Measurements from ENCODE around the gene IL6ST. TPM values are rescaled to one million over a fixed set of nuclear protein-coding genes. Genes with fewer than 3 reads are reported as not detected.
"Not testable (repeated sequence)": the region's sequence is repeated elsewhere in the genome, so short reads cannot be mapped to it uniquely, and the experiment has no call there.

The IL6ST gene
- total RNA-seq, 2 donors from 2014 or later = 47.8 to 84.0 TPM

- DNase-seq (ENCODE audit: low spot score in 2 of 2) = no peak
- peak in 1 of 2 donors; percentile 2 for ATAC-seq
- Mint-ChIP-seq H3K36me3 (peaks cover 27 to 28% of the 10 kb centered on the region in 2 donors), H3K9me3 (peaks cover 0 to 5% of the 10 kb centered on the region in 2 donors), H3K27ac (peak overlapping the region in 1 of 2 donors; percentile 99)
Measured at GRCh38 chr5:55991768-55992486, 2.8 kb downstream of the IL6ST start.

GRCh38 chr5:55990895-55991294 lies 3.9 kb downstream of the IL6ST start:
- not testable (repeated sequence) for ATAC-seq; H3K9me3 Mint-ChIP-seq; DNase-seq (ENCODE audit: low spot score in 2 of 2)
- Mint-ChIP-seq H3K27ac (peak overlapping the region in 1 of 2 donors; percentile 10), H3K36me3 (peaks cover 27 to 38% of the 10 kb centered on the region in 2 donors)

GRCh38 chr5:55989860-55990259 lies 4.9 kb downstream of the IL6ST start:
- ATAC-seq = no peak
- peak overlapping the region in 1 of 2 donors; percentile 22 for H3K27ac Mint-ChIP-seq
- H3K36me3 Mint-ChIP-seq = peaks cover 27 to 44% of the 10 kb centered on the region in 2 donors
- peaks cover 0 to 5% of the 10 kb centered on the region in 2 donors for H3K9me3 Mint-ChIP-seq
- DNase-seq (ENCODE audit: low spot score in 2 of 2) = no peak

GRCh38 chr5:55988979-55989638 lies 5.7 kb downstream of the IL6ST start:
- H3K36me3 Mint-ChIP-seq = peaks cover 23 to 40% of the 10 kb centered on the region in 2 donors
- H3K27ac Mint-ChIP-seq = peak overlapping the region; percentile 22 to 62
- H3K9me3 Mint-ChIP-seq = peaks cover 0 to 5% of the 10 kb centered on the region in 2 donors
- DNase-seq (ENCODE audit: low spot score in 2 of 2) (no peak), ATAC-seq (no peak)

GRCh38 chr5:55988428-55988827 lies 6.3 kb downstream of the IL6ST start:
- peak overlapping the region in 1 of 2 donors; percentile 56 for H3K27ac Mint-ChIP-seq
- peaks cover 19 to 35% of the 10 kb centered on the region in 2 donors for H3K36me3 Mint-ChIP-seq
- DNase-seq (ENCODE audit: low spot score in 2 of 2); ATAC-seq; H3K9me3 Mint-ChIP-seq: not testable (repeated sequence)

- peaks cover 0 to 5% of the 10 kb centered on the region in 2 donors for H3K9me3 Mint-ChIP-seq
- ATAC-seq (no peak), DNase-seq (ENCODE audit: low spot score in 2 of 2) (no peak)
- H3K27ac Mint-ChIP-seq = peak overlapping the region; percentile 60 to 82
- peaks cover 10 to 35% of the 10 kb centered on the region in 2 donors for H3K36me3 Mint-ChIP-seq
Measured at GRCh38 chr5:55986931-55987330, 7.8 kb downstream of the IL6ST start.

GRCh38 chr5:55985181-55985580 lies 9.6 kb downstream of the IL6ST start:
- H3K27ac Mint-ChIP-seq = peak overlapping the region; percentile 48 to 85
- DNase-seq (ENCODE audit: low spot score in 2 of 2) (no peak), ATAC-seq (no peak)
- peaks cover 0 to 25% of the 10 kb centered on the region in 2 donors for H3K36me3 Mint-ChIP-seq
- no peaks in the 10 kb centered on the region for H3K9me3 Mint-ChIP-seq

GRCh38 chr5:55983986-55984385 lies 10.8 kb downstream of the IL6ST start:
- DNase-seq (ENCODE audit: low spot score in 2 of 2) (no peak), ATAC-seq (no peak)
- Mint-ChIP-seq H3K27ac (peak overlapping the region in 1 of 2 donors; percentile 48), H3K9me3 (no peaks in the 10 kb centered on the region), H3K36me3 (peaks cover 0 to 29% of the 10 kb centered on the region in 2 donors)

GRCh38 chr5:55982957-55983381 lies 11.8 kb downstream of the IL6ST start:
- Mint-ChIP-seq H3K27ac (peak overlapping the region; percentile 48 to 62), H3K36me3 (peaks cover 0 to 28% of the 10 kb centered on the region in 2 donors), H3K9me3 (no peaks in the 10 kb centered on the region)
- DNase-seq (ENCODE audit: low spot score in 2 of 2) = no peak
- ATAC-seq = peak; percentile 25 to 36

GRCh38 chr5:55973296-55973695 lies 21.5 kb downstream of the IL6ST start:
- no peak for DNase-seq (ENCODE audit: low spot score in 2 of 2)
- H3K9me3 Mint-ChIP-seq = no peaks in the 10 kb centered on the region
- ATAC-seq = no peak
- peak overlapping the region in 1 of 2 donors; percentile 11 for H3K27ac Mint-ChIP-seq
- peaks cover 8 to 33% of the 10 kb centered on the region in 2 donors for H3K36me3 Mint-ChIP-seq

GRCh38 chr5:55969956-55970355 lies 24.8 kb downstream of the IL6ST start:
- Mint-ChIP-seq H3K36me3 (peaks cover 8 to 26% of the 10 kb centered on the region in 2 donors), H3K9me3 (no peaks in the 10 kb centered on the region), H3K27ac (peak overlapping the region; percentile 11 to 88)
- DNase-seq (ENCODE audit: low spot score in 2 of 2) (no peak), ATAC-seq (peak in 1 of 2 donors; percentile 28)

- Mint-ChIP-seq H3K9me3 (no peaks in the 10 kb centered on the region), H3K36me3 (peaks cover 0 to 21% of the 10 kb centered on the region in 2 donors), H3K27ac (peak overlapping the region; percentile 4 to 60)
- DNase-seq (ENCODE audit: low spot score in 2 of 2) (no peak), ATAC-seq (peak; percentile 81 to 94)
Measured at GRCh38 chr5:55966284-55966683, 28.5 kb downstream of the IL6ST start.

GRCh38 chr5:55965525-55965924 lies 29.2 kb downstream of the IL6ST start:
- DNase-seq (ENCODE audit: low spot score in 2 of 2) = no peak
- peaks cover 0 to 29% of the 10 kb centered on the region in 2 donors for H3K36me3 Mint-ChIP-seq
- no peaks in the 10 kb centered on the region for H3K9me3 Mint-ChIP-seq
- H3K27ac Mint-ChIP-seq = peak overlapping the region in 1 of 2 donors; percentile 72
- ATAC-seq = no peak

GRCh38 chr5:55960779-55961178 lies 34.0 kb downstream of the IL6ST start:
- peaks cover 0 to 26% of the 10 kb centered on the region in 2 donors for H3K36me3 Mint-ChIP-seq
- ATAC-seq = no peak
- DNase-seq (ENCODE audit: low spot score in 2 of 2) = no peak
- peak overlapping the region; percentile 13 to 76 for H3K27ac Mint-ChIP-seq
- H3K9me3 Mint-ChIP-seq = no peaks in the 10 kb centered on the region

- peaks cover 0 to 34% of the 10 kb centered on the region in 2 donors for H3K36me3 Mint-ChIP-seq
Measured at GRCh38 chr5:55959208-55959607, 35.6 kb downstream of the IL6ST start.

GRCh38 chr5:55941154-55941553 lies 53.6 kb downstream of the IL6ST start:
- not testable (repeated sequence) for DNase-seq (ENCODE audit: low spot score in 2 of 2); H3K9me3 Mint-ChIP-seq; ATAC-seq
- Mint-ChIP-seq H3K27ac (peak overlapping the region in 1 of 2 donors; percentile 53), H3K36me3 (peaks cover 0 to 33% of the 10 kb centered on the region in 2 donors)

More at GRCh38 chr5:55959208-55959607, 35.6 kb downstream of the IL6ST start:
- no peaks in the 10 kb centered on the region for H3K9me3 Mint-ChIP-seq
- ATAC-seq (peak; percentile 76 to 90), DNase-seq (ENCODE audit: low spot score in 2 of 2) (no peak)
- H3K27ac Mint-ChIP-seq = peak overlapping the region in 1 of 2 donors; percentile 62

GRCh38 chr5:55937598-55937997 lies 57.2 kb downstream of the IL6ST start:
- DNase-seq (ENCODE audit: low spot score in 2 of 2); H3K9me3 Mint-ChIP-seq; H3K27ac Mint-ChIP-seq; ATAC-seq: not testable (repeated sequence)
- peaks cover 0 to 11% of the 10 kb centered on the region in 2 donors for H3K36me3 Mint-ChIP-seq

Measured in activated naive CD4-positive, alpha-beta T cell treated with anti-CD3 and anti-CD28 coated beads, Interleukin-2, amount 50 U/mL, for 72 hours (primary cell).